ENCODE measurements around the gene CDH23.

- no peak for TF ChIP-seq CTCF (conservative IDR thresholded peaks at IDR 0.05 in 1 of 2, IDR thresholded peaks at IDR 0.05 in 1 of 2; ENCODE audit: low read depth in 1 of 2, low read length in 2 of 2)
- no peak for TF ChIP-seq EZH2 (IDR thresholded peaks at IDR 0.05; ENCODE audit: low read length, missing control alignments)
Observed at GRCh38 chr10:71799112-71799511, 402.4 kb downstream of the CDH23 start.

Data from fibroblast of lung (primary cell).